H7 (cell line): ENCODE results near the gene BNIP5. TPM values are rescaled to one million over a fixed set of nuclear protein-coding genes. Genes with fewer than 3 reads are reported as not detected.
A peak's percentile ranks its signal among the peaks of the same experiment; 100 is the strongest.
"Not testable (repeated sequence)": the region's sequence is repeated elsewhere in the genome, so short reads cannot be mapped to it uniquely, and the experiment has no call there.

ENCODE experiments used
- DNase-seq: peaks from one replicate; pipeline ENCODE4 v3.0.0; 2012
- H3K27me3 ChIP-seq: 2 replicates; pipeline ENCODE4 v1.6.0; 2011; ENCODE audit warnings: mild to moderate bottlenecking, low read length; ENCODE audit not compliant: control insufficient read depth, insufficient read depth
- H3K36me3 ChIP-seq: replicated peaks from 2 replicates; pipeline ENCODE4 v1.5.1; 2011; ENCODE audit warnings: low read length; ENCODE audit not compliant: control insufficient read depth, insufficient read depth
- H3K4me3 ChIP-seq: 2 replicates; pipeline ENCODE4 v1.5.1; 2011; ENCODE audit warnings: low read depth, mild to moderate bottlenecking, control low read depth, low read length, moderate library complexity; ENCODE audit not compliant: insufficient read depth
- total RNA-seq: library from RNA; depleted of rRNA; stranded (reverse); fragments of >200 nt; shearing (Covaris generic); gene quantifications from 2 replicates; pipeline ENCODE4 v1.2.3, GENCODE V29; 2014

Gene BNIP5
- total RNA-seq, 1 experiment from 2014 or later = not detected

GRCh38 chr6:36373368-36374019 lies 36.8 kb upstream of the BNIP5 start:
- peak; percentile 69 for DNase-seq
- no peaks in the 10 kb centered on the region for H3K36me3 ChIP-seq
- H3K4me3 ChIP-seq = no peak overlapping the region
- H3K27me3 ChIP-seq = no peaks in the 10 kb centered on the region

- no peaks in the 10 kb centered on the region for H3K27me3 ChIP-seq
- no peaks in the 10 kb centered on the region for H3K36me3 ChIP-seq
- no peak for DNase-seq
- H3K4me3 ChIP-seq = no peak overlapping the region
Measured at GRCh38 chr6:36372088-36372487, 35.4 kb upstream of the BNIP5 start.

GRCh38 chr6:36371211-36371610 lies 34.5 kb upstream of the BNIP5 start:
- Histone ChIP-seq H3K27me3 (no peaks in the 10 kb centered on the region), H3K4me3 (no peak overlapping the region), H3K36me3 (no peaks in the 10 kb centered on the region)
- no peak for DNase-seq

- no peak overlapping the region for H3K4me3 ChIP-seq
- H3K27me3 ChIP-seq = no peaks in the 10 kb centered on the region
- H3K36me3 ChIP-seq = no peaks in the 10 kb centered on the region
- DNase-seq = no peak
Measured at GRCh38 chr6:36370638-36371037, 34.0 kb upstream of the BNIP5 start.

- Histone ChIP-seq H3K36me3 (no peaks in the 10 kb centered on the region), H3K27me3 (no peaks in the 10 kb centered on the region), H3K4me3 (no peak overlapping the region)
- DNase-seq = no peak
Measured at GRCh38 chr6:36368921-36369865, 32.5 kb upstream of the BNIP5 start.

- Histone ChIP-seq H3K27me3 (no peaks in the 10 kb centered on the region), H3K36me3 (no peaks in the 10 kb centered on the region), H3K4me3 (no peak overlapping the region)
- no peak for DNase-seq
Measured at GRCh38 chr6:36368421-36368820, 31.7 kb upstream of the BNIP5 start.

GRCh38 chr6:36367743-36368142 lies 31.1 kb upstream of the BNIP5 start:
- no peak for DNase-seq
- H3K4me3 ChIP-seq = no peak overlapping the region
- no peaks in the 10 kb centered on the region for H3K27me3 ChIP-seq
- H3K36me3 ChIP-seq = no peaks in the 10 kb centered on the region

- DNase-seq = no peak
Measured at GRCh38 chr6:36364669-36365479, 28.2 kb upstream of the BNIP5 start.

GRCh38 chr6:36364061-36364635 lies 27.5 kb upstream of the BNIP5 start:
- H3K4me3 ChIP-seq, H3K27me3 ChIP-seq, DNase-seq, H3K36me3 ChIP-seq: not testable (repeated sequence)

More at GRCh38 chr6:36364669-36365479, 28.2 kb upstream of the BNIP5 start:
- Histone ChIP-seq H3K4me3 (no peak overlapping the region), H3K27me3 (no peaks in the 10 kb centered on the region), H3K36me3 (no peaks in the 10 kb centered on the region)

GRCh38 chr6:36363371-36363752 lies 26.7 kb upstream of the BNIP5 start:
- not testable (repeated sequence) for H3K27me3 ChIP-seq, H3K4me3 ChIP-seq, H3K36me3 ChIP-seq, DNase-seq

GRCh38 chr6:36362551-36363370 lies 26.1 kb upstream of the BNIP5 start:
- no peak for DNase-seq
- Histone ChIP-seq H3K36me3 (no peaks in the 10 kb centered on the region), H3K27me3 (no peaks in the 10 kb centered on the region), H3K4me3 (no peak overlapping the region)

- Histone ChIP-seq H3K27me3 (no peaks in the 10 kb centered on the region), H3K36me3 (no peaks in the 10 kb centered on the region), H3K4me3 (no peak overlapping the region)
- DNase-seq = no peak
Measured at GRCh38 chr6:36361071-36361470, 24.4 kb upstream of the BNIP5 start.

GRCh38 chr6:36360241-36361054 lies 23.8 kb upstream of the BNIP5 start:
- H3K27me3 ChIP-seq = no peaks in the 10 kb centered on the region
- H3K4me3 ChIP-seq = no peak overlapping the region
- DNase-seq = peak; percentile 86
- no peaks in the 10 kb centered on the region for H3K36me3 ChIP-seq
